Stimulated activated CD8-positive, alpha-beta memory T cell treated with anti-CD3 and anti-CD28 coated beads, Interleukin-4, amount 100 ng/mL, for 4 hours (primary cell): Measurements from ENCODE around the gene GTPBP1.

Experiments used
- DNase-seq, 2 donors: peaks; one replicate each; pipeline ENCODE4 v3.0.0-alpha.2; 2020; ENCODE audit warnings: low read depth in 2 of 2, low spot score in 1 of 2

The GTPBP1 gene

GRCh38 chr22:38756711-38757463, 51.1 kb downstream of the GTPBP1 start:
- DNase-seq, result no peak

- DNase-seq, result no peak
Measured at GRCh38 chr22:38757464-38757757, 51.7 kb downstream of the GTPBP1 start.

- peak; percentile 56 to 62 for DNase-seq
Measured at GRCh38 chr22:38758276-38758945, 52.7 kb downstream of the GTPBP1 start.

GRCh38 chr22:38759005-38759404, 53.3 kb downstream of the GTPBP1 start:
- no peak for DNase-seq

GRCh38 chr22:38760477-38761201, 54.9 kb downstream of the GTPBP1 start:
- DNase-seq, result no peak

- DNase-seq, result no peak
Measured at GRCh38 chr22:38761202-38762162, 55.7 kb downstream of the GTPBP1 start.

- DNase-seq, result no peak
Measured at GRCh38 chr22:38762551-38762983, 56.8 kb downstream of the GTPBP1 start.

- no peak for DNase-seq
Measured at GRCh38 chr22:38766076-38766777, 60.5 kb downstream of the GTPBP1 start.

GRCh38 chr22:38767313-38767712, 61.6 kb downstream of the GTPBP1 start:
- no peak for DNase-seq

- no peak for DNase-seq
Measured at GRCh38 chr22:38768036-38768435, 62.3 kb downstream of the GTPBP1 start.

GRCh38 chr22:38770257-38770949, 64.7 kb downstream of the GTPBP1 start:
- DNase-seq, result no peak

- DNase-seq, result no peak
Measured at GRCh38 chr22:38772623-38772873, 66.8 kb downstream of the GTPBP1 start.

GRCh38 chr22:38773363-38773946, 67.7 kb downstream of the GTPBP1 start:
- DNase-seq, result no peak

- no peak for DNase-seq
Measured at GRCh38 chr22:38774496-38775166, 68.9 kb downstream of the GTPBP1 start.

GRCh38 chr22:38775656-38776055, 69.9 kb downstream of the GTPBP1 start:
- DNase-seq, result no peak

GRCh38 chr22:38776086-38776485, 70.3 kb downstream of the GTPBP1 start:
- DNase-seq, result no peak

GRCh38 chr22:38777087-38777671, 71.4 kb downstream of the GTPBP1 start:
- no peak for DNase-seq

GRCh38 chr22:38781033-38781432, 75.3 kb downstream of the GTPBP1 start:
- DNase-seq, result no peak
